Measurements from ENCODE around the gene CPNE5. TPM values are rescaled to one million over a fixed set of nuclear protein-coding genes. Genes with fewer than 3 reads are reported as not detected.
"Not testable (repeated sequence)": the region's sequence is repeated elsewhere in the genome, so short reads cannot be mapped to it uniquely, and the experiment has no call there.

Gene CPNE5
- total and polyA plus RNA-seq, 7 donors, result 0.99 to 11.6 (median 3.8) TPM

- Histone ChIP-seq H3K4me3 (no peak overlapping the region), H3K27ac (no peak overlapping the region), H3K36me3 (no peaks in the 10 kb centered on the region), H3K4me1 (no peaks in the 10 kb centered on the region), H3K27me3 (no peaks in the 10 kb centered on the region), H3K9me3 (no peaks in the 10 kb centered on the region)
- DNase-seq, result no peak
- intact Hi-C loops (cut with DNase I), result no loop called here
- TF ChIP-seq EP300 (IDR thresholded peaks at IDR 0.05) (no peak), CTCF (IDR thresholded peaks at IDR 0.05) (no peak), POLR2A (IDR thresholded peaks at IDR 0.05) (no peak), POLR2AphosphoS5 (IDR thresholded peaks at IDR 0.05) (no peak)
- 88 to 92% methylated on average over 7 of the region's 7 CpGs for WGBS, 2 donors
Measured at GRCh38 chr6:36814249-36814648, 25.0 kb downstream of the CPNE5 start.

DNA sequence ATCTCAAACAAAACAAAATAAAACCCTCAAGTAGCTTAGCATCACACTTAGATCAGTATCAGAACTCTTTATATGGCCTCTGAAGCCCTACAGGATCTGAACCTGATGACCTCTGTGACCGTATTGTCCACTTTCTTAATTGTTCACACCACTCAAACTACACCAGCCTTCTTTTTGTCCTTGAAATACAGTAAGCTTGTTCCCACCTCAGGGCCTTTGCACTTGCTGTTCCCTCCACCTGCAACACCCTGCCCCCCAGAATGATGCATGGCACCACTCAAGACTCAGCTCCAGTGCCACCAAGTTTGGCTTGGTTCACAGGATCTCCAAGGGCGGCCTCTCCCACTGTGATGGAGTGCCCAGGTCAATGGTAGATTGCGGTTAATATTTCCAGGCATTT, 25.7 kb downstream of the CPNE5 start:
- H3K4me3 ChIP-seq, result no peak overlapping the region
- no peaks in the 10 kb centered on the region for H3K36me3 ChIP-seq
- 77 to 78% methylated on average over 3 of the region's 3 CpGs for WGBS, 2 donors
- no peak for TF ChIP-seq POLR2A (IDR thresholded peaks at IDR 0.05)
- TF ChIP-seq EP300 (IDR thresholded peaks at IDR 0.05), result no peak
- TF ChIP-seq POLR2AphosphoS5 (IDR thresholded peaks at IDR 0.05), result no peak
- no peak for TF ChIP-seq CTCF (IDR thresholded peaks at IDR 0.05)
- intact Hi-C loops (cut with DNase I), result no loop called here
- no peaks in the 10 kb centered on the region for H3K4me1 ChIP-seq
- no peak for DNase-seq
- H3K9me3 ChIP-seq, result no peaks in the 10 kb centered on the region
- no peak overlapping the region for H3K27ac ChIP-seq
- H3K27me3 ChIP-seq, result no peaks in the 10 kb centered on the region

DNA sequence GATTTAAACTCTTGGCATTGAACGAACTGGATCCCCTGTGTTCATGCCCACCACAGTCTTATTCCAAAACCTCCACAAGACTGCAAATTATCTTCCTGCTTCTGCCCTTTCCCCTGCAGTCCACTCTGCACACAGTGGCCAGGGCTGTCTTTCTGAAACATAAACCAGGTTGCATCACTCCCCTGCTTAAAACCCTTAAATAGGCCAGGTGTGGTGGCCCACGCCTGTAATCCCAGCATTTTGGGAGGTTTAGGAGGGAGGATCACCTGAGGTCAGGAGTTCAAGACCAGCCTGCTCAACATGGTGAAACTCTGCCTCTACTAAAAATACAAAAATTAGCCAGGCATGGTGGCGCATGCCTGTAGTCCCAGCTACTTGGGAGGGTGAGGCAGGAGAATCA, 26.2 kb downstream of the CPNE5 start:
- DNase-seq; H3K4me3 ChIP-seq; H3K9me3 ChIP-seq; H3K27ac ChIP-seq; H3K4me1 ChIP-seq; H3K36me3 ChIP-seq; intact Hi-C loops (cut with DNase I); H3K27me3 ChIP-seq: not testable (repeated sequence)
- WGBS, 2 donors, result 93% methylated on average over 3 of the region's 3 CpGs

GRCh38 chr6:36809941-36810803, 29.1 kb downstream of the CPNE5 start:
- intact Hi-C loops (cut with DNase I), result no loop called here
- 89 to 90% methylated on average over 16 of the region's 16 CpGs for WGBS, 2 donors
- no peaks in the 10 kb centered on the region for H3K36me3 ChIP-seq
- no peak overlapping the region for H3K27ac ChIP-seq
- H3K4me3 ChIP-seq, result no peak overlapping the region
- H3K27me3 ChIP-seq, result no peaks in the 10 kb centered on the region
- no peak for DNase-seq
- TF ChIP-seq EP300 (IDR thresholded peaks at IDR 0.05) (no peak), CTCF (IDR thresholded peaks at IDR 0.05) (no peak), POLR2AphosphoS5 (IDR thresholded peaks at IDR 0.05) (no peak), POLR2A (IDR thresholded peaks at IDR 0.05) (no peak)
- H3K9me3 ChIP-seq, result no peaks in the 10 kb centered on the region
- H3K4me1 ChIP-seq, result no peaks in the 10 kb centered on the region

GRCh38 chr6:36809156-36809555, 30.1 kb downstream of the CPNE5 start:
- no peaks in the 10 kb centered on the region for H3K4me1 ChIP-seq
- intact Hi-C loops (cut with DNase I), result no loop called here
- 83 to 91% methylated on average over 6 of the region's 6 CpGs for WGBS, 2 donors
- no peaks in the 10 kb centered on the region for H3K36me3 ChIP-seq
- no peak for DNase-seq
- TF ChIP-seq POLR2AphosphoS5 (IDR thresholded peaks at IDR 0.05), result no peak
- TF ChIP-seq CTCF (IDR thresholded peaks at IDR 0.05), result no peak
- no peak for TF ChIP-seq EP300 (IDR thresholded peaks at IDR 0.05)
- no peak for TF ChIP-seq POLR2A (IDR thresholded peaks at IDR 0.05)
- H3K9me3 ChIP-seq, result no peaks in the 10 kb centered on the region
- H3K4me3 ChIP-seq, result no peak overlapping the region
- no peaks in the 10 kb centered on the region for H3K27me3 ChIP-seq
- no peak overlapping the region for H3K27ac ChIP-seq

All from sigmoid colon (tissue), 7 donors.